IMR-90 (cell line): ENCODE data around the gene LTBP2. TPM values are rescaled to one million over a fixed set of nuclear protein-coding genes. Genes with fewer than 3 reads are reported as not detected.

Experiments
- ATAC-seq: fragments of 200-7000 bp; cut with Tn5 transposase; 2 replicates; pipeline ENCODE4 v1.9.1; 2020; ENCODE audit warnings: low read depth, mild to moderate bottlenecking, moderate library complexity
- BruUV-seq: library from RNA; stranded (reverse); fragments of 400-500 nt; replicated peaks from 2 replicates; lab custom pipeline; 2021; lab: Mats Ljungman, UMichigan
- CTCF ChIA-PET: fragments of 300-600 bp; formaldehyde crosslinking; extraction: SDS; loops from one replicate; lab custom pipeline; 2021; ENCODE audit warnings: antibody characterized with exemption; lab: Yijun Ruan, JAX
- POLR2A ChIA-PET: fragments of 300-600 bp; sonication (Branson Sonifier 250); formaldehyde crosslinking; loops from one replicate; lab custom pipeline; 2022; ENCODE audit warnings: antibody characterized with exemption; ENCODE audit not compliant: unreplicated experiment; lab: Charles Lee
- DNase-seq: peaks from one replicate; pipeline ENCODE4 v3.0.0; 2013
- H2AFZ ChIP-seq: replicated peaks from 2 replicates; pipeline ENCODE3; 2013; ENCODE audit warnings: low read length, mild to moderate bottlenecking; ENCODE audit not compliant: poor library complexity
- H2AK5ac ChIP-seq: 2 replicates; pipeline ENCODE4 v1.6.1; 2013; ENCODE audit warnings: low read depth, low read length, inconsistent platforms
- H2AK9ac ChIP-seq: replicated peaks from 2 replicates; pipeline ENCODE3; 2013; ENCODE audit warnings: mild to moderate bottlenecking, low read depth, low read length, moderate library complexity; ENCODE audit not compliant: poor library complexity
- H2BK120ac ChIP-seq: 2 replicates; pipeline ENCODE4 v1.6.1; 2013; ENCODE audit warnings: low read depth, low read length, inconsistent platforms
- H2BK15ac ChIP-seq: 3 replicates; pipeline ENCODE4 v1.6.1; 2013; ENCODE audit warnings: low read depth, low read length, inconsistent platforms
- H2BK20ac ChIP-seq: 2 replicates; pipeline ENCODE4 v1.6.1; 2013; ENCODE audit warnings: low read depth, mild to moderate bottlenecking, inconsistent platforms, low read length, moderate library complexity
- H2BK5ac ChIP-seq: 2 replicates; pipeline ENCODE4 v1.6.1; 2013; ENCODE audit warnings: mild to moderate bottlenecking, low read depth, low read length, inconsistent platforms; ENCODE audit not compliant: poor library complexity, severe bottlenecking
- H3K14ac ChIP-seq: replicated peaks from 2 replicates; pipeline ENCODE4 v1.6.1; 2013; ENCODE audit warnings: low read depth, low read length, inconsistent platforms
- H3K18ac ChIP-seq: 2 replicates; pipeline ENCODE4 v1.6.1; 2013; ENCODE audit warnings: low read depth, low read length, control low read depth
- H3K23ac ChIP-seq: 2 replicates; pipeline ENCODE4 v1.6.1; 2013; ENCODE audit warnings: low read depth, low read length, inconsistent platforms
- H3K27ac ChIP-seq: 2 replicates; pipeline ENCODE4 v1.5.1; 2013; ENCODE audit warnings: mild to moderate bottlenecking, control low read depth, low read length; ENCODE audit not compliant: insufficient read depth
- H3K27me3 ChIP-seq: 2 replicates; pipeline ENCODE4 v1.6.1; 2013; ENCODE audit warnings: low read length; ENCODE audit not compliant: control insufficient read depth, insufficient read depth
- H3K36me3 ChIP-seq: 2 replicates; pipeline ENCODE4 v1.6.1; 2013; ENCODE audit warnings: low read length, mixed read lengths; ENCODE audit not compliant: control insufficient read depth, insufficient read depth
- H3K4ac ChIP-seq: 2 replicates; pipeline ENCODE4 v1.6.1; 2013; ENCODE audit warnings: low read depth, low read length, inconsistent platforms
- H3K4me1 ChIP-seq: 2 replicates; pipeline ENCODE4 v1.6.1; 2013; ENCODE audit warnings: low read length, mixed read lengths; ENCODE audit not compliant: control insufficient read depth, insufficient read depth
- H3K4me2 ChIP-seq: 2 replicates; pipeline ENCODE4 v1.6.1; 2013; ENCODE audit warnings: low read depth, mild to moderate bottlenecking, control low read depth, low read length, moderate library complexity
- H3K4me3 ChIP-seq: 2 replicates; pipeline ENCODE4 v1.5.1; 2013; ENCODE audit warnings: low read depth, mild to moderate bottlenecking, control low read depth, low read length, moderate library complexity; ENCODE audit not compliant: insufficient read depth
- H3K56ac ChIP-seq: 2 replicates; pipeline ENCODE4 v1.6.1; 2013; ENCODE audit warnings: low read length, inconsistent platforms; ENCODE audit not compliant: insufficient read depth; ENCODE audit errors: extremely low read depth
- H3K79me1 ChIP-seq, 2 experiments: 2 replicates each; pipeline ENCODE4 v1.6.1; 2013; ENCODE audit warnings: low read length in 2 of 2, inconsistent platforms in 1 of 2, low read depth in 1 of 2
- H3K9ac ChIP-seq: 2 replicates; pipeline ENCODE4 v1.6.1; 2013; ENCODE audit warnings: low read depth, low read length, control low read depth
- H3K9me1 ChIP-seq: 2 replicates; pipeline ENCODE4 v1.6.1; 2013; ENCODE audit warnings: low read length, inconsistent platforms; ENCODE audit not compliant: insufficient read depth
- H3K9me3 ChIP-seq: 2 replicates; pipeline ENCODE4 v1.6.1; 2013; ENCODE audit warnings: low read length; ENCODE audit not compliant: control insufficient read depth, insufficient read depth
- H4K20me1 ChIP-seq: 2 replicates; pipeline ENCODE4 v1.6.1; 2013; ENCODE audit warnings: low read length, inconsistent platforms; ENCODE audit not compliant: insufficient read depth
- H4K5ac ChIP-seq: 2 replicates; pipeline ENCODE4 v1.6.1; 2013; ENCODE audit warnings: mild to moderate bottlenecking, low read depth, low read length, control low read depth
- H4K8ac ChIP-seq, 2 experiments: 2 replicates each; pipeline ENCODE4 v1.6.1; 2013; ENCODE audit warnings: low read depth in 2 of 2, low read length in 2 of 2, control low read depth in 1 of 2, inconsistent platforms in 1 of 2
- H4K91ac ChIP-seq: 2 replicates; pipeline ENCODE4 v1.6.1; 2013; ENCODE audit warnings: low read depth, low read length, inconsistent platforms; ENCODE audit not compliant: insufficient read depth
- CEBPB ChIP-seq: IDR thresholded peaks from 2 replicates; pipeline ENCODE4 v1.6.1; 2012; ENCODE audit warnings: low read depth, low read length, improper control_type of control experiment
- CHD1 ChIP-seq: IDR thresholded peaks from 2 replicates; pipeline ENCODE4 v1.6.1; 2012; ENCODE audit warnings: low read depth, low read length, improper control_type of control experiment
- MAFK ChIP-seq: IDR thresholded peaks from 2 replicates; pipeline ENCODE4 v1.6.1; 2012; ENCODE audit warnings: low read depth, low read length, improper control_type of control experiment
- MAZ ChIP-seq: IDR thresholded peaks from 2 replicates; pipeline ENCODE4 v1.6.1; 2012; ENCODE audit warnings: low read depth, mild to moderate bottlenecking, low read length, improper control_type of control experiment, moderate library complexity, borderline replicate concordance
- MXI1 ChIP-seq: IDR thresholded peaks from 2 replicates; pipeline ENCODE4 v1.6.1; 2012; ENCODE audit warnings: low read depth, mild to moderate bottlenecking, low read length, moderate library complexity, borderline replicate concordance
- POLR2A ChIP-seq: IDR thresholded peaks from 2 replicates; pipeline ENCODE4 v1.6.1; 2012; ENCODE audit warnings: mild to moderate bottlenecking, low read depth, low read length
- RAD21 ChIP-seq: IDR thresholded peaks from 2 replicates; pipeline ENCODE4 v1.6.1; 2012; ENCODE audit warnings: low read length, improper control_type of control experiment
- RFX5 ChIP-seq: IDR thresholded peaks from 2 replicates; pipeline ENCODE4 v1.8.0; 2012; ENCODE audit warnings: low read depth, mild to moderate bottlenecking, low read length, moderate library complexity
- WGBS, 2 experiments: methylation state at CpG; one replicate each; pipeline versions ENCODE4 v1.1.5 to v1.1.7; 2013; ENCODE audit warnings: missing lambda C conversion rate in 2 of 2; ENCODE audit not compliant: insufficient read length in 1 of 2; ENCODE audit errors: extremely low coverage in 2 of 2; 5-methylcytosine and 5-hydroxymethylcytosine counted together
- dilution Hi-C: fragments of 300-500 bp; cut with HindIII; formaldehyde crosslinking; loops from one replicate; pipeline ENCODE4 v1.14.3; 2018; ENCODE audit warnings: low sequenced_read_pairs; ENCODE audit not compliant: unreplicated experiment
- in situ Hi-C: fragments of 300-500 bp; cut with MboI; formaldehyde crosslinking; loops from 3 replicates; pipeline ENCODE4 v1.14.3; 2019; ENCODE audit warnings: low sequenced_read_pairs, inconsistent platforms, mixed read lengths
- intact Hi-C: fragments of 100-400 bp; cut with micrococcal nuclease; formaldehyde crosslinking; loops from 2 replicates; pipeline ENCODE4 v1.10.0; 2022
- polyA plus RNA-seq, 3 experiments: library from polyadenylated mRNA; depleted of rRNA; stranded (reverse); fragments of >200 nt; gene quantifications; 2 replicates each; pipeline ENCODE4 v1.2.3, GENCODE V29; 2012; ENCODE audit warnings: low replicate concordance in 1 of 3
- total RNA-seq: library from RNA; depleted of rRNA; stranded (reverse); fragments of >200 nt; gene quantifications from 2 replicates; pipeline ENCODE4 v1.2.3, GENCODE V29; 2012
- TF ChIP-seq, protein P1 (sequence below): fragments of 150-350 bp; IDR thresholded peaks from 2 replicates; pipeline ENCODE4 v1.6.1; 2017; ENCODE audit warnings: mild to moderate bottlenecking, antibody characterized with exemption, low read length, low read depth
- TF ChIP-seq, protein P2 (sequence below): fragments of 150-350 bp; IDR thresholded peaks from 2 replicates; pipeline ENCODE4 v1.6.1; 2016; ENCODE audit warnings: low read depth, mild to moderate bottlenecking, low read length, moderate library complexity, borderline replicate concordance

The LTBP2 gene
- total and polyA plus RNA-seq, 2 of the 4 experiments (the other 2 are of a cell fraction), result 23.8 to 79.3 TPM

DNA sequence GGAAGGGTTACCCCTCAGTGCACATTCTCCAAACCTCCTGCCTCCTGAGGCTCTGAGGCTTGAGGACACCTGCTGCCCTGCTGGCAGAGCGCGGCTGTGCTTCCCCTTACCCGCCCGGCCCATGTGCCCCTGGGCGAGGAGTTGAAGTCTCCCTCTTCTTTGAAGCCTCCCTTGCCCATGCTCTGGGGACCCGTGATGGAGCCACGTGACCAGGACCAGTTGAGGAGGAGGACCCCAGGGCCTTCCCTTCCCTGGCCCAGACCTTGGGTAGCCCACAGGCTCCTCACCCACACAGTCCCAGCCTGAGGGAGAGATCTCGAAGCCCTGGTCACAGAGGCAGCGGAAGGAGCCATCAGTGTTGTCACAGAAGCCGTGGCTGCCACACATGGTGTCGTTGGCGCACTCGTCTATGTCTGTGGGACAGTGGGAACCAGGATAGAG is 105.6 kb downstream of the LTBP2 start:
- H3K27ac ChIP-seq, result no peak overlapping the region
- no peak overlapping the region for H3K9ac ChIP-seq
- no peak overlapping the region for H2BK120ac ChIP-seq
- H3K18ac ChIP-seq, result no peak overlapping the region
- H3K4ac ChIP-seq, result no peak overlapping the region
- H3K4me1 ChIP-seq, result peaks cover 12% of the 10 kb centered on the region
- DNase-seq (no peak), ATAC-seq (no peak)
- ChIA-PET CTCF (no interaction called here), POLR2A (no interaction called here)
- no peaks in the 10 kb centered on the region for H3K27me3 ChIP-seq
- no peak overlapping the region for H4K91ac ChIP-seq
- in situ Hi-C loops (loop anchor here (10.0 kb wide), 1 partner anchor 288 kb away; no protein-coding TSS in a partner anchor), intact Hi-C loops (no loop called here), dilution Hi-C loops (no loop called here)
- no peak overlapping the region for H3K4me2 ChIP-seq
- H2AFZ ChIP-seq, result no peak overlapping the region
- no TSS peak for BruUV-seq
- no peaks in the 10 kb centered on the region for H4K20me1 ChIP-seq
- H2BK20ac ChIP-seq, result no peak overlapping the region
- H3K36me3 ChIP-seq, result peaks cover 26% of the 10 kb centered on the region
- no peak overlapping the region for H3K4me3 ChIP-seq
- TF ChIP-seq, protein P1, sequence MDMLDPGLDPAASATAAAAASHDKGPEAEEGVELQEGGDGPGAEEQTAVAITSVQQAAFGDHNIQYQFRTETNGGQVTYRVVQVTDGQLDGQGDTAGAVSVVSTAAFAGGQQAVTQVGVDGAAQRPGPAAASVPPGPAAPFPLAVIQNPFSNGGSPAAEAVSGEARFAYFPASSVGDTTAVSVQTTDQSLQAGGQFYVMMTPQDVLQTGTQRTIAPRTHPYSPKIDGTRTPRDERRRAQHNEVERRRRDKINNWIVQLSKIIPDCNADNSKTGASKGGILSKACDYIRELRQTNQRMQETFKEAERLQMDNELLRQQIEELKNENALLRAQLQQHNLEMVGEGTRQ, result no peak
- TF ChIP-seq CHD1 (no peak), MAZ (no peak), RFX5 (no peak), MAFK (no peak), MXI1 (no peak), CEBPB (no peak), POLR2A (no peak), RAD21 (no peak)
- TF ChIP-seq, protein P2, sequence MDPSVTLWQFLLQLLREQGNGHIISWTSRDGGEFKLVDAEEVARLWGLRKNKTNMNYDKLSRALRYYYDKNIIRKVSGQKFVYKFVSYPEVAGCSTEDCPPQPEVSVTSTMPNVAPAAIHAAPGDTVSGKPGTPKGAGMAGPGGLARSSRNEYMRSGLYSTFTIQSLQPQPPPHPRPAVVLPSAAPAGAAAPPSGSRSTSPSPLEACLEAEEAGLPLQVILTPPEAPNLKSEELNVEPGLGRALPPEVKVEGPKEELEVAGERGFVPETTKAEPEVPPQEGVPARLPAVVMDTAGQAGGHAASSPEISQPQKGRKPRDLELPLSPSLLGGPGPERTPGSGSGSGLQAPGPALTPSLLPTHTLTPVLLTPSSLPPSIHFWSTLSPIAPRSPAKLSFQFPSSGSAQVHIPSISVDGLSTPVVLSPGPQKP, result no peak
- H4K8ac ChIP-seq, result no peak overlapping the region
- H2AK9ac ChIP-seq, result peak overlapping the region; percentile 59
- H3K14ac ChIP-seq, result no peak overlapping the region
- no peak overlapping the region for H4K5ac ChIP-seq
- no peak overlapping the region; the same call in 1 of the 2 replicates for H3K23ac ChIP-seq
- no peak overlapping the region for H2AK5ac ChIP-seq
- H3K9me3 ChIP-seq, result no peaks in the 10 kb centered on the region
- peaks cover 11% of the 10 kb centered on the region; the same call in 1 of the 2 replicates for H3K9me1 ChIP-seq
- no peak overlapping the region for H3K56ac ChIP-seq
- H2BK5ac ChIP-seq, result no peak overlapping the region
- 98% methylated on average over 8 of the region's 13 CpGs; no CpG with 5 or more reads in 1 of the 2 experiments for WGBS, 2 experiments
- H2BK15ac ChIP-seq, result no peak overlapping the region
- peaks cover 0 to 9% of the 10 kb centered on the region in 2 experiments; a peak in 1 of 4 replicates for H3K79me1 ChIP-seq
